Measurements from ENCODE around the gene ANGPTL2. TPM values are rescaled to one million over a fixed set of nuclear protein-coding genes. Genes with fewer than 3 reads are reported as not detected.

The ANGPTL2 gene
- total RNA-seq, 2 experiments from 2014 or later = not detected

GRCh38 chr9:127083138-127083980 lies 39.1 kb downstream of the ANGPTL2 start:
- DNase-seq = no peak
- no peaks in the 10 kb centered on the region for H3K36me3 Mint-ChIP-seq (ENCODE audit: low read depth)
- intact Hi-C loops (cut with micrococcal nuclease) = no loop called here
- no peak overlapping the region for H3K4me3 Mint-ChIP-seq
- CTCF ChIA-PET = no interaction called here
- no peak for TF ChIP-seq CTCF (IDR thresholded peaks at IDR 0.05)
- peaks cover 3% of the 10 kb centered on the region for H3K27me3 Mint-ChIP-seq
- H3K9me3 Mint-ChIP-seq = no peaks in the 10 kb centered on the region
- peaks cover 10% of the 10 kb centered on the region for H3K4me1 Mint-ChIP-seq (ENCODE audit: low read depth)
- ATAC-seq = no peak
- POLR2A ChIA-PET = interaction anchor here (0.6 kb wide), 1 partner anchor 26 kb away, joined by 3 read pairs; no protein-coding TSS in a partner anchor
- H3K27ac Mint-ChIP-seq = no peak overlapping the region

GRCh38 chr9:127081250-127082185 lies 40.9 kb downstream of the ANGPTL2 start:
- intact Hi-C loops (cut with micrococcal nuclease) = no loop called here
- no peak overlapping the region for H3K4me3 Mint-ChIP-seq
- ATAC-seq = no peak
- ChIA-PET CTCF (no interaction called here), POLR2A (no interaction called here)
- no peaks in the 10 kb centered on the region for H3K36me3 Mint-ChIP-seq (ENCODE audit: low read depth)
- no peaks in the 10 kb centered on the region for H3K9me3 Mint-ChIP-seq
- H3K27ac Mint-ChIP-seq = no peak overlapping the region
- DNase-seq = no peak
- TF ChIP-seq CTCF (IDR thresholded peaks at IDR 0.05) = no peak
- peaks cover 10% of the 10 kb centered on the region for H3K4me1 Mint-ChIP-seq (ENCODE audit: low read depth)
- H3K27me3 Mint-ChIP-seq = peaks cover 3% of the 10 kb centered on the region

DNA sequence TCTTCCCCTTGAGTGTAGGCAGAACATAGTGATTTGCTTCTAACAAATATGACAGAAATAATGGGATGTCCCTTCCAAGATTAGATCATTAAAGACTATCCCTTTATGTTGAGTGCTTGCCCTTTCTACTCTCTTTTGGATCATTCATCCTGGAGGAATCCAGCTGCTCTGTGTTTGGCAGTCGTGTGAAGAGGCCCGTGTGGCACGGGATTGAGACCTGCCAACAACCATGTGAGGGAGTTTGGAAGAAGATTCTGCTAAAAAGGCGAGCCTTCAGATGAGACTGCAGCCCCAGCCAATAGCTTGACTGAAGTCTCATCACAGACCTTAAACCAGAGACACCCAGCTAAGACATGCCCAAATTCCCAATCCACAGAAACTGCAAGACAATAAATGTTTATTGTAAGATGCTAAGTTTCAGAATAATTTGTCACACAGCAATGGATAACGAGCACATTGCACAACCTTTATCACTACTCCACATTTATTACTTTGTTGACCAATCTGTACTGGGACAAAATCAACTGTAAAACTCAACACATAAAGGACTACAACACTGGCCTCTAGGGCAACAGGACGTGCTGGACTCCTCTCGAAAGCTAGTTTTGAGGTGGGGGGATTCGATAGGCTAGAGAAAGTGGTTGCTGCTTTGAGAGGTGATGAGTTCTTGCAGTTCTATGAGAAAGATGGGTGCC lies 42.8 kb downstream of the ANGPTL2 start:
- ATAC-seq (no peak), DNase-seq (no peak)
- Mint-ChIP-seq H3K4me1 (ENCODE audit: low read depth) (peaks cover 4% of the 10 kb centered on the region), H3K9me3 (no peaks in the 10 kb centered on the region), H3K27me3 (peaks cover 4% of the 10 kb centered on the region), H3K36me3 (ENCODE audit: low read depth) (no peaks in the 10 kb centered on the region), H3K27ac (no peak overlapping the region), H3K4me3 (no peak overlapping the region)
- POLR2A ChIA-PET = interaction anchor here (0.6 kb wide), 1 partner anchor 209 kb away, joined by 3 read pairs; no protein-coding TSS in a partner anchor
- intact Hi-C loops (cut with micrococcal nuclease) = no loop called here
- CTCF ChIA-PET = interaction anchor here (0.7 kb wide), 1 partner anchor 17 kb away, joined by 3 read pairs; no protein-coding TSS in a partner anchor
- TF ChIP-seq CTCF (IDR thresholded peaks at IDR 0.05) = no peak

DNA sequence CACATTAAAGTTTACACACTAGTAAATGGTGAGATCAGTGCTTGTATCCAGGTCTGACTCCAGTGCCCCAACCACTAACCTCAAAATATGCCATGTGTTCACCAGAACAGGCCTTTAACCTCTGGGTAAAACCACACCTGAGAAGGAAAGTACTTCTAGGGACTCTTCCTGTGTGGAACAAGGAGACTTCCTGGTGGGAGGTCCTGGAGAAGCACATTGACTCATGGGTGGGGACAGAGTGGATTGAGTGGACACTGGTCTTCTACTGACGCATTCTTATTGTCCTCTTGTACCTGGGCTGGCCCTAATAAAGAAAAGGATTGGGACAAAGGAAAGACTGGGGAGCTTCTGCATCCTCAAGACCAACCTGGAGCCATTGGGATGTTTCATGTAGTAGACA lies 43.4 kb downstream of the ANGPTL2 start:
- no peak for TF ChIP-seq CTCF (IDR thresholded peaks at IDR 0.05)
- Mint-ChIP-seq H3K4me3 (no peak overlapping the region), H3K27ac (no peak overlapping the region), H3K4me1 (ENCODE audit: low read depth) (no peaks in the 10 kb centered on the region), H3K36me3 (ENCODE audit: low read depth) (no peaks in the 10 kb centered on the region), H3K9me3 (no peaks in the 10 kb centered on the region), H3K27me3 (peaks cover 1% of the 10 kb centered on the region)
- intact Hi-C loops (cut with micrococcal nuclease) = no loop called here
- ATAC-seq (no peak), DNase-seq (no peak)
- CTCF ChIA-PET = interaction anchor here (0.7 kb wide), 1 partner anchor 18 kb away, joined by 3 read pairs; no protein-coding TSS in a partner anchor
- POLR2A ChIA-PET = no interaction called here
